DMS153 treated with DMSO at 0.1 percent for 48 hours (cell line): ENCODE data around the gene KCNQ2.

Experiments
- DNase-seq: peaks from one replicate; lab custom pipeline; 2025; ENCODE audit not compliant: unreplicated experiment; lab: John Stamatoyannopoulos, UW

KCNQ2 gene

GRCh38 chr20:63372971-63373885 is 99.2 kb downstream of the KCNQ2 start:
- no peak for DNase-seq

DNA sequence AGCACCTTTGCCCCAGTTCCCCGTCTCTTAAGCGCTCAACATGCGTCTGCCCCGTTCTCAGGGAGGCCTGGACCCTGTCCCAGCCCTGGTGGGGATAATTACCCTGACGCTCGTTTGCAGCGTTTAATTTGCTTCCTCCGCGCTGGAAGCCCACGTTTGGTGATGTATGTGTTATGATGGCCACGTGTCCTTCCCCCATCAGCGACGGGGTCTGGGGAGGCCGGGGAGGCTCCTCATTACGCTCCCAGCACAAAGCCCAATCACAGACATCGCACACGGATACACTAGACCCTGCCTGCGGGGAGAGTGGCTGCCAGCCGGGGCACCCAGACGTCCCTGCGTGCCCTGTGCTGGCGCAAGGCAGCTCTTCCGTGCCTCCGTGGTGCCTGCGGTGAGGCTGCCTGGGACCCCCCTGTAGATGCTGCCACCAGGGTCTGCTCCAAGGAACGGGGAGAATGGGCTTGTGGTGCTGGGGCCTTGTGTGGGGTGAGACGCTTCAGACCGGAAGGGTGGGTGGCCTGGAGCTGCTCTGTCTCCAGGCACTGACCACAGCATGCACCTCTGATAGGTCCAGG is 101.1 kb downstream of the KCNQ2 start:
- DNase-seq: no peak

GRCh38 chr20:63370618-63371187 is 101.8 kb downstream of the KCNQ2 start:
- DNase-seq: no peak

- no peak for DNase-seq
Measured at GRCh38 chr20:63369724-63370617, 102.5 kb downstream of the KCNQ2 start.

DNA sequence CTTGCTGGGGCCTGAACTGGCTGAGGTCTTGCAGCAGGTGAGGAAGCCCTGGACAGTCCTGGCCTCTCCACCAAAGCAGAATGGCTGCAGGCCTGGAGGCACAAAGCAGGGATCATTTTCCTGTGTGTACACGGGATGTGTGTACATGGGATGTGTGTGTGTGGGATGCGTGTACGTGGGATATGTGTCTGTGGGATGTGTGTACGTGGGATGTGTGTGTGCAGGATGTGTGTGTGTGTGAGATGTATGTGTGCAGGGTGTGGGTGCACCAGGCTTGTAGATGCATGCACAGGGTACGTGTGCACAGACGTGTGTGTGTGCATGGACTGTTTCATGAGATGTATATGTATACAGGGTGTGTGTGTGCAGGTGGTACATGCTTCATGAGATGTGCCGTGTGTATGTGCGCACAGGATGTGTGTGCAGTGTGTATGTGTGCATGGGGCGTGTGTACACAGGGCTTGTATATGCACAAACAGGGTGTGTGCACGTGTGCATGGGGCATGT is 103.4 kb downstream of the KCNQ2 start:
- no peak for DNase-seq

- no peak for DNase-seq
Measured at GRCh38 chr20:63368151-63368550, 104.3 kb downstream of the KCNQ2 start.

DNA sequence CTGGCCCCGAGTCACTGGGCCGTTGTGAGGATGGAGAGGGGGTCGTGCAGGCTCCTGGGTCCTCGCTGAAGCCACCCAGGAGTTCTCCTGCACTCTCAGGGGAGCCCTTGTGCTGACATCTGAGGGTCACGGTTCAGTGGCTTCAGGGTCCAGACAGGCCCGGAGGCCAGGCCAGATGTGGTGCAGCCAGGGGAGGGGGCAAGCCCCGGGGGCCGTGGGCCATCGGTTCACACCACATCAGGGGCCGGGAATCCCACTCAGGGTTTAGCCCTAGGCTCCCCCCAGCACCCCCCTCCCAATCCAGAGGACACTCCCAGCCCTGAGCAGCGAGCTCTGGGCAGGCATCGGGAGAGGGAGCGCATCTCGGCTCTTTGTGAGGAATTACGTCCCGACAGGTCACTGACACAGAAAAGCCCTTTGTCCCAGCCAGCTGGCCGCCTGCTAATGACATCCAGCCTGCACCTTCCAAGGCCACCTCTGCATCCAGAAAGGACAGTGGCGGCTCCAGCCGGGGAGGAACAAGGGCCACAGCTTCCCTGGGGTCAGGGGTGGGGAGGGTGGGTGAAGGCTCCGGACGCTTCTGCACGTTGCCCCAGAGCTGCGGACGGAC is 104.9 kb downstream of the KCNQ2 start:
- no peak for DNase-seq

DNA sequence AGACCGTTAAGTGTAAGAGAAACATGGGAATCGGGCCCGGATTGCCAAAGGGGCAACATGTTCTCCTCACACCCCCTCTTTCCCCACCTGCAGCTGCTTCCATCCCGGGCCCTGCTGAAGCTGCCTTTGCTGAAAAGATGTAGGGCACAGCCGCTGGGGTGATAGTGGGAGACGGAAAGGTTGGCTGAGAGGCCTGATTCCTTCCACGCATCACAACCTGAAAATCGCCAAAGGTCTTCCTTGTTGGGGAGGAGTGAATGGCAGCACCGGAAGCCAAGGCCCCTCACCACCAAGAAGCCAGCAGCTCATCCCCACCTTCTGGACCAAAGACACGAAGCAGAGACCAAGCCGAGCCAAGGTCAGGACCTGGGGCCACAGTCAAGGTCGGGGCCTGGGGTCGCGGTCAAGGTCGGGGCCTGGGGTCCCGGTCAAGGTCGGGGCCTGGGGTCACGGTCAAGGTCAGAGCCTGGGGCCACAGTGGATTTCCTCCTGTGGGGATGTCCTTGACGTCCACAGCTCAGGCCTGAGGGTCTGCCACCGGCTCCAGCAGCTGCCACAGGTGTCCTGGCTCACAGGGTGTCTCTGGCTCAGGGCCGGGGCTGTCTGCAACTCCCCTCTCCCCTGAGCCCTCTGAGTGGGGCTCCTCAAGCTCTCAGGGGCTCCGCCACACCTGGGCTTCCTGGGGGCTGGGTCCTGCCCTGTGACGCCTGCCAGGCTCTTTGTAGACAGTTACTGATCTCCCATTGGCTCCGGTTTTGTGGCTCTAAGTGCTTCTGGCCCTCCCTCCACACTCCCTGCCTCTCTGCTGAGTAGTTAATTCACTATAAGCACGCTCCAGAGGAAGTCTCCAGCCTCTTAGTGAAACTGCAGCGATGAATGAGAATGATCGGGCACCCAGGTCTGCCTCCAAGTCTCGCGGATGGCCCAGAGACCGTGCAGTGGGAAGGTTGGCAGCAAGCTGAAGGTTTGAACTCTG is 105.8 kb downstream of the KCNQ2 start:
- DNase-seq: no peak

- no peak for DNase-seq
Measured at GRCh38 chr20:63365601-63366389, 106.7 kb downstream of the KCNQ2 start.

DNA sequence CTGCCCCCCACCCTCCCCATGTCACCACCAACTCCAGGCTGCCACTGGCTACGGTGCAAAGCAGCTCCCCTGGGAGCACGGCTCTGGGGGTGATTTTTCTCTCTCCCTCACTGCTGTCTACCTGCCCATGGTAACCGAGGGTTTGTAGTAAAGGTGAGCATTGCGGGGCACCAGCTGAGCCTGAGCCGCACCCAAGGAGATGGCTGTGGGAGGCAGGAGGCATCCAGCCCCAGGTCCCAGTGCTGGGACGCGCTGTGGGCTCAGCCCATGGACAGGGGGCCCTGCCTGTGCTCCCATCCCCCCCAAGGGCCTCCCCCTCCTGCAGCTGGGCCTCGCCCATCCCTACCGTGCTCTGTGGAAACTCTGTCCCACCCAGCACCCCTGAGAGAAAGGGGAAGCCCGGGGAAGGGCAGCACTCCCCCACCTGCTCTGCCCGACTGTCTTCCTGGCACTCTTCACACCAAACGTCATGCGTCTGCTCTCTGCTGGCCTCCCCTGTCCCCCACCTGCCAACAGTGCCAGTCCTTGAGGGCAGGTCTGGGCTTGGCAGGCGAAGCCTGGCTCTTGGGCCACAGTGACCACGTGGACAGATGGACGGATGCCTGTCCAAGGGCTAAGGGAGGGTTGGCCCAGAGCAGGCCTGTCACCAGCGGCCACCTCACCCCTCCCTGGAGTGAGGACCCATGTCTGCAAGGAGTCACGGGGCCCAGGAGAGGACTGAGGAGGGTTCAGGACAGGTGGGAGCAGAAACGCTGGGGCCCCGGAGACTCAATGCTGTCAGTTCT is 107.5 kb downstream of the KCNQ2 start:
- DNase-seq: no peak

- DNase-seq: no peak
Measured at GRCh38 chr20:63363981-63364561, 108.4 kb downstream of the KCNQ2 start.

DNA sequence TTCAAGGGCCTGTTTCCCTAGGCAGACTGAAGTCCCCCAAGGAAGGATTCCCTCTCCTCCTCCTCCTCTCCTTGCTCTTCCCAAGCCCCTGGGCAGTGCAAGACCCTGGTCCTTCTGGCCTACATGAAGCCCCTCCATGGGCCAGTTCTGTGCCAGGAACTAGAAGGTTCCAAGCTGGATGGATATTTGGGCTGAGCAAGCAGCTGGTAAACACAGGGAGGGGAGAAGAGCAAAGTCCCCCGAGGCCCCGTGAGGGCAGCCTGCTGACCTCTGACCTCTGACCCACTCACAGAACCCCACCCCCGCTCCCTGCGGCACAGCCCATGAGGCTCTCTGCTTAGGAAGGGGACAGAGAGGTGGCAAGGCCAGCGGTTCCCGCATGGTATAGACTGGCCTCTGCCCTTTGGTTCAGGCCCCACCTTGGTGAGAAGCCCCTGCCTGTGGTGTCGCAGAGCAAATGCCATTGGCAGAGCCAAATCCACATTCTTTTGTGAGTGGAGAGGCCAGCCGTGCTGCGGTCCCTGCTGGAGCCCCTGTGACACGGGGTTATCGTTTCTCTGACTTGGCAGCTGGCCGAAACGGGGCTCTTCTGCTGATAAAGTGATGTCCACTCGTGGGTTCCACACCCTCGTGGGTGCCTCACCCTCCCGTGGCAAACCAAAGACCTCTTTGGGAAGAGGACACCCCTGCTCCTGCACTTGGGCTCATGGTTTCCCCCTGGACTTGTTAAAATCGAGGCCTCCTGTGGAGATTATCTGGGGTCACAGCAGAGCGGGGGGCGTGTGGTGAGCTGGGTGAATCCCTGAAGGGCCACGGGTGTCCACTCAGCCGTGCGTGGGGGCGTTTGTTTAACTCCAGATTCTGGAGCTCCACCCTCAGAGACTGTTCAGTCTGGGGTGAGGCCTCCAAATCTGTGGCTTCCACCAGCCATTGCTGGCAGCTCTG is 109.2 kb downstream of the KCNQ2 start:
- DNase-seq: no peak

- DNase-seq: no peak
Measured at GRCh38 chr20:63362436-63363009, 109.9 kb downstream of the KCNQ2 start.

DNA sequence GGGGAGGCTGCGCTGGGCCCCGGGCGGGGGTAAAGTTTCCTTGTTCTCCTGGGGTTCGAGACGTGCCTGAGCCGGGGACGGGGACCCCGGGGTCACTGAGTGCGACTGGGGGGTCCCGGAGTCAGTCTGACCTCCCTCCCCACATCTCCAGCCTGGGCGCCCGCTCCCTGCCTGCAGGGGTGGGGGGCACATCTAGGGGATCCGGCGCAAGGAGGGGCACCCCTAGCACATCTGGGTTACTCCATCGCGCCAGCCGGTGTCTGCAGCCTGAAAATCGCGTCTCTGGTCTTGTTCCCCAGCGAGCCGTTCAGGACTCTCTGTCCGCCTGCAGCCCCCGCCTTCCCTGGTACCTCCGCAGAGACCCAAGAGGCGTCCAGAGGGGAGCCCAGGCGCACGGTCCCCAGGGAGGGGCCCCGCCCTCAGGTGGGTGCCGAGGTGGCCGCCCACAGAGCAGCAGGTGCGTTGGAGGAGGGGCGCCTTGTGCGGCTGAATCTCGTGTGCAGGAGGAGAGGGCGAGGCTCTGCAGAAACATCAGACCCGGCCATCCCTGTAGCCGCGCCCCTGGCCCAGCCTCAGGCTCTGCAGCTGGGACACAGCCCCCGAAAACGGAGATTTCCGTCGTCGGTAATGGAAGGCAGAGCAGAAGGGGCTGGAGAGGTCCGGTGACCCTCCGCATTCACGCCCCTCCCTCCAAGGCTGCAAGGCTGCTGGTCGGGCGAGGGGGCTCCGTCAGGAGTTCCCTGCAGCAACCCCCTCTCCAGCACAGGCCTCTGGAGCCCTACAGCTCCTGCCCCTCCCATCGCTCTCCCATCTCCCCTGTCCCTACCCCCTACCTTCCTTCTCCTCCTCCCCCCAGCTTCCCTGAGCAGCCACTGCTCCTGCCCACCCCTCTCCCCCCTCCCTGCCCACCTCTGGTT is 110.7 kb downstream of the KCNQ2 start:
- no peak for DNase-seq
